Measurements from ENCODE around the gene ELSPBP1.

- TF ChIP-seq EZH2 (IDR thresholded peaks at IDR 0.05; ENCODE audit: borderline replicate concordance, low read depth, low read length, poor library complexity, severe bottlenecking) = no peak
- no peak for TF ChIP-seq CTCF (conservative IDR thresholded peaks at IDR 0.05; ENCODE audit: low read depth, low read length)
Observed at GRCh38 chr19:48029431-48029830, 35.0 kb downstream of the ELSPBP1 start.

Measured in A673 (cell line).